GM19438 (cell line): ENCODE measurements around the gene HEATR5B.
"Not testable (repeated sequence)": the region's sequence is repeated elsewhere in the genome, so short reads cannot be mapped to it uniquely, and the experiment has no call there.

Source experiments
- ATAC-seq: cut with Tn5 transposase; IDR thresholded peaks from one replicate; pipeline ENCODE4 v1.9.1; 2021; ENCODE audit warnings: low read depth; ENCODE audit not compliant: unreplicated experiment

Gene HEATR5B

GRCh38 chr2:36952748-36953197 is 131.4 kb downstream of the HEATR5B start:
- no peak for ATAC-seq

- no peak for ATAC-seq
Observed at GRCh38 chr2:36951574-36951973, 132.6 kb downstream of the HEATR5B start.

GRCh38 chr2:36951027-36951518 is 133.1 kb downstream of the HEATR5B start:
- no peak for ATAC-seq

GRCh38 chr2:36949845-36950244 is 134.3 kb downstream of the HEATR5B start:
- no peak for ATAC-seq

- not testable (repeated sequence) for ATAC-seq
Observed at GRCh38 chr2:36945240-36945639, 138.9 kb downstream of the HEATR5B start.

- no peak for ATAC-seq
Observed at GRCh38 chr2:36941867-36942266, 142.3 kb downstream of the HEATR5B start.

GRCh38 chr2:36936526-36936925 is 147.6 kb downstream of the HEATR5B start:
- not testable (repeated sequence) for ATAC-seq

GRCh38 chr2:36931688-36932087 is 152.5 kb downstream of the HEATR5B start:
- ATAC-seq, result not testable (repeated sequence)
